ENCODE results near the gene RFC4.

RFC4 gene

GRCh38 chr3:186786922-186787321 is 19.4 kb downstream of the RFC4 start:
- Histone ChIP-seq H3K36me3 (replicated peaks in 1 of 2; ENCODE audit: control insufficient read depth in 2 of 2, insufficient read depth in 2 of 2, low read length in 2 of 2) (peaks cover 38 to 80% of the 10 kb centered on the region in 2 donors), H3K14ac (ENCODE audit: low read length) (no peak overlapping the region), H3K4ac (ENCODE audit: low read length) (no peak overlapping the region), H4K8ac (ENCODE audit: low read depth, low read length) (no peak overlapping the region), H3K79me1 (ENCODE audit: low read depth, low read length) (no peaks in the 10 kb centered on the region), H3K4me2 (ENCODE audit: insufficient read depth, low read length, poor library complexity, severe bottlenecking) (peak overlapping the region; percentile 26), H3K18ac (ENCODE audit: low read length) (no peak overlapping the region), H2BK120ac (ENCODE audit: low read depth, low read length) (no peak overlapping the region), H3K9me3 (replicated peaks in 1 of 2; ENCODE audit: control insufficient read depth in 2 of 2, insufficient read depth in 1 of 2, low read depth in 1 of 2, low read length in 2 of 2) (no peaks in the 10 kb centered on the region), H3K27me3 (ENCODE audit: control insufficient read depth in 3 of 3, insufficient read depth in 3 of 3, low read depth in 1 of 3, low read length in 3 of 3) (no peaks in the 10 kb centered on the region), H2BK15ac (ENCODE audit: low read length) (no peak overlapping the region), H2AK5ac (ENCODE audit: low read depth, low read length) (no peak overlapping the region), H3K23ac (ENCODE audit: low read depth, low read length, poor library complexity) (no peak overlapping the region), H2AFZ (ENCODE audit: low read length) (no peak overlapping the region), H3K9ac (ENCODE audit: low read depth, low read length, poor library complexity) (no peak overlapping the region), H2BK5ac (ENCODE audit: low read length) (no peak overlapping the region), H2BK12ac (ENCODE audit: low read length) (no peak overlapping the region), H4K91ac (ENCODE audit: low read depth, low read length, poor library complexity) (no peak overlapping the region), H3K27ac (replicated peaks; ENCODE audit: low read length) (no peak overlapping the region), H3K4me3 (ENCODE audit: low read length in 2 of 2) (no peak overlapping the region), H3K4me1 (ENCODE audit: control insufficient read depth in 2 of 2, insufficient read depth in 1 of 2, low read depth in 1 of 2, low read length in 2 of 2) (peaks cover 1 to 11% of the 10 kb centered on the region in 2 donors)
- WGBS, 2 donors (ENCODE audit: extremely low coverage in 2 of 2, insufficient read length in 2 of 2, insufficient replicate concordance in 1 of 2), result no CpG with 5 or more reads among the region's 3 CpGs
- no peak for DNase-seq (ENCODE audit: low spot score)

- Histone ChIP-seq H3K4me1 (ENCODE audit: control insufficient read depth in 2 of 2, insufficient read depth in 1 of 2, low read depth in 1 of 2, low read length in 2 of 2) (peaks cover 1 to 11% of the 10 kb centered on the region in 2 donors), H3K4me3 (ENCODE audit: low read length in 2 of 2) (peak overlapping the region; percentile 71 to 87), H3K36me3 (replicated peaks in 1 of 2; ENCODE audit: control insufficient read depth in 2 of 2, insufficient read depth in 2 of 2, low read length in 2 of 2) (peaks cover 36 to 66% of the 10 kb centered on the region in 2 donors), H3K9ac (ENCODE audit: low read depth, low read length, poor library complexity) (no peak overlapping the region), H3K79me1 (ENCODE audit: low read depth, low read length) (no peaks in the 10 kb centered on the region), H2BK12ac (ENCODE audit: low read length) (no peak overlapping the region), H2BK120ac (ENCODE audit: low read depth, low read length) (no peak overlapping the region), H4K91ac (ENCODE audit: low read depth, low read length, poor library complexity) (no peak overlapping the region), H4K8ac (ENCODE audit: low read depth, low read length) (no peak overlapping the region), H2AK5ac (ENCODE audit: low read depth, low read length) (no peak overlapping the region), H2BK15ac (ENCODE audit: low read length) (no peak overlapping the region), H3K23ac (ENCODE audit: low read depth, low read length, poor library complexity) (no peak overlapping the region), H3K27me3 (ENCODE audit: control insufficient read depth in 3 of 3, insufficient read depth in 3 of 3, low read depth in 1 of 3, low read length in 3 of 3) (no peaks in the 10 kb centered on the region), H3K4me2 (ENCODE audit: insufficient read depth, low read length, poor library complexity, severe bottlenecking) (peak overlapping the region; percentile 56), H2AFZ (ENCODE audit: low read length) (no peak overlapping the region), H3K27ac (replicated peaks; ENCODE audit: low read length) (no peak overlapping the region), H3K18ac (ENCODE audit: low read length) (no peak overlapping the region), H3K4ac (ENCODE audit: low read length) (no peak overlapping the region), H3K14ac (ENCODE audit: low read length) (no peak overlapping the region), H2BK5ac (ENCODE audit: low read length) (no peak overlapping the region), H3K9me3 (replicated peaks in 1 of 2; ENCODE audit: control insufficient read depth in 2 of 2, insufficient read depth in 1 of 2, low read depth in 1 of 2, low read length in 2 of 2) (no peaks in the 10 kb centered on the region)
- WGBS, 2 donors (ENCODE audit: extremely low coverage in 2 of 2, insufficient read length in 2 of 2, insufficient replicate concordance in 1 of 2), result no CpG with 5 or more reads among the region's 7 CpGs
- no peak for DNase-seq (ENCODE audit: low spot score)
Measured at GRCh38 chr3:186785495-186786018, 20.7 kb downstream of the RFC4 start.

DNA sequence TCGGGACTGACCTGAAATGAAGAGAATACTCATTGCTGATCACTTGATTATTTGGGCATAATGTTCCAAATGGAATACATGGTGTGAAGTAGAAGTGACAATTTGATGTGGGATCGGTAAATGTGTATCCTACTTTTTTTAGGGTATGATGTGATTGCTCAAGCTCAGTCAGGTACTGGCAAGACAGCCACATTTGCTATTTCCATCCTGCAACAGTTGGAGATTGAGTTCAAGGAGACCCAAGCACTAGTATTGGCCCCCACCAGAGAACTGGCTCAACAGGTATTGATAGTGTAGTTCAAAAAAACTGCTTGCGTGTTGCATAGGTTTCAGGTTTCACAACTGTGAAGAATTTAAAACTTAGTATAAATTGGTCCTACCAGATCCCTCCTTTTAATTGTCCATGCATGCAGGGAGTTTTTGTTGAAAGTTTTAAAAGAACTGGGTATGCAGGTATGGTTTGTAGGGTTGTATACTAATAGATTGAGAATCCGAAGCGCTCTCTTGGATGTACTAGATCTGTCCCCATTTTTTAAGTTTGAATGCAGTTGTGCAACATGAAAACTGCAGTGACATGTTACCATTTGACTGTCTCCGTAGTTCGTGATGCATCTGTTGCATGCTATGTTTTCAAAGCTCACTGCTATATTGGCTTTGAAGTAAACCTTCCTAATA is 21.3 kb downstream of the RFC4 start:
- H3K18ac ChIP-seq (ENCODE audit: low read length), result no peak overlapping the region
- H2AK5ac ChIP-seq (ENCODE audit: low read depth, low read length), result no peak overlapping the region
- no peaks in the 10 kb centered on the region for H3K27me3 ChIP-seq (ENCODE audit: control insufficient read depth in 3 of 3, insufficient read depth in 3 of 3, low read depth in 1 of 3, low read length in 3 of 3)
- H3K4me1 ChIP-seq (ENCODE audit: control insufficient read depth in 2 of 2, insufficient read depth in 1 of 2, low read depth in 1 of 2, low read length in 2 of 2), result peaks cover 1 to 11% of the 10 kb centered on the region in 2 donors
- no peaks in the 10 kb centered on the region for H3K9me3 ChIP-seq (replicated peaks in 1 of 2; ENCODE audit: control insufficient read depth in 2 of 2, insufficient read depth in 1 of 2, low read depth in 1 of 2, low read length in 2 of 2)
- no peak overlapping the region for H3K9ac ChIP-seq (ENCODE audit: low read depth, low read length, poor library complexity)
- H3K4me3 ChIP-seq (ENCODE audit: low read length in 2 of 2), result peak overlapping the region; percentile 87 to 92
- no peak overlapping the region for H3K14ac ChIP-seq (ENCODE audit: low read length)
- DNase-seq (ENCODE audit: low spot score), result no peak
- H2AFZ ChIP-seq (ENCODE audit: low read length), result no peak overlapping the region
- H3K4ac ChIP-seq (ENCODE audit: low read length), result no peak overlapping the region
- peak overlapping the region; percentile 56 for H3K4me2 ChIP-seq (ENCODE audit: insufficient read depth, low read length, poor library complexity, severe bottlenecking)
- H3K36me3 ChIP-seq (replicated peaks in 1 of 2; ENCODE audit: control insufficient read depth in 2 of 2, insufficient read depth in 2 of 2, low read length in 2 of 2), result peaks cover 34 to 60% of the 10 kb centered on the region in 2 donors
- no peak overlapping the region for H3K27ac ChIP-seq (replicated peaks; ENCODE audit: low read length)
- H2BK120ac ChIP-seq (ENCODE audit: low read depth, low read length), result no peak overlapping the region
- no peak overlapping the region for H3K23ac ChIP-seq (ENCODE audit: low read depth, low read length, poor library complexity)
- no peak overlapping the region for H4K91ac ChIP-seq (ENCODE audit: low read depth, low read length, poor library complexity)
- no peak overlapping the region for H2BK15ac ChIP-seq (ENCODE audit: low read length)
- H2BK12ac ChIP-seq (ENCODE audit: low read length), result no peak overlapping the region
- H3K79me1 ChIP-seq (ENCODE audit: low read depth, low read length), result no peaks in the 10 kb centered on the region
- no CpG with 5 or more reads among the region's 7 CpGs for WGBS, 2 donors (ENCODE audit: extremely low coverage in 2 of 2, insufficient read length in 2 of 2, insufficient replicate concordance in 1 of 2)
- H4K8ac ChIP-seq (ENCODE audit: low read depth, low read length), result no peak overlapping the region
- H2BK5ac ChIP-seq (ENCODE audit: low read length), result no peak overlapping the region

GRCh38 chr3:186783731-186784515 is 22.4 kb downstream of the RFC4 start:
- no peaks in the 10 kb centered on the region for H3K27me3 ChIP-seq (ENCODE audit: control insufficient read depth in 3 of 3, insufficient read depth in 3 of 3, low read depth in 1 of 3, low read length in 3 of 3)
- H3K9ac ChIP-seq (ENCODE audit: low read depth, low read length, poor library complexity), result peak overlapping the region; percentile 96
- H2AFZ ChIP-seq (ENCODE audit: low read length), result peak overlapping the region; percentile 91
- no peaks in the 10 kb centered on the region for H3K9me3 ChIP-seq (replicated peaks in 1 of 2; ENCODE audit: control insufficient read depth in 2 of 2, insufficient read depth in 1 of 2, low read depth in 1 of 2, low read length in 2 of 2)
- no CpG with 5 or more reads among the region's 56 CpGs for WGBS, 2 donors (ENCODE audit: extremely low coverage in 2 of 2, insufficient read length in 2 of 2, insufficient replicate concordance in 1 of 2)
- peak overlapping the region; percentile 40 for H3K14ac ChIP-seq (ENCODE audit: low read length)
- no peak overlapping the region for H2BK12ac ChIP-seq (ENCODE audit: low read length)
- peak overlapping the region; percentile 88 for H2AK5ac ChIP-seq (ENCODE audit: low read depth, low read length)
- H3K27ac ChIP-seq (replicated peaks; ENCODE audit: low read length), result peak overlapping the region; percentile 86
- peak overlapping the region; percentile 62 for H3K23ac ChIP-seq (ENCODE audit: low read depth, low read length, poor library complexity)
- no peak overlapping the region for H2BK120ac ChIP-seq (ENCODE audit: low read depth, low read length)
- H3K4me2 ChIP-seq (ENCODE audit: insufficient read depth, low read length, poor library complexity, severe bottlenecking), result peak overlapping the region; percentile 56
- H3K18ac ChIP-seq (ENCODE audit: low read length), result peak overlapping the region; percentile 87
- H4K8ac ChIP-seq (ENCODE audit: low read depth, low read length), result no peak overlapping the region
- H4K91ac ChIP-seq (ENCODE audit: low read depth, low read length, poor library complexity), result no peak overlapping the region
- DNase-seq (ENCODE audit: low spot score), result peak; percentile 70
- peak overlapping the region; percentile 46 for H2BK5ac ChIP-seq (ENCODE audit: low read length)
- H3K4ac ChIP-seq (ENCODE audit: low read length), result peak overlapping the region; percentile 10
- H3K4me3 ChIP-seq (ENCODE audit: low read length in 2 of 2), result peak overlapping the region; percentile 87 to 92
- H3K4me1 ChIP-seq (ENCODE audit: control insufficient read depth in 2 of 2, insufficient read depth in 1 of 2, low read depth in 1 of 2, low read length in 2 of 2), result peaks cover 1 to 11% of the 10 kb centered on the region in 2 donors
- H2BK15ac ChIP-seq (ENCODE audit: low read length), result no peak overlapping the region
- peaks cover 31 to 50% of the 10 kb centered on the region in 2 donors for H3K36me3 ChIP-seq (replicated peaks in 1 of 2; ENCODE audit: control insufficient read depth in 2 of 2, insufficient read depth in 2 of 2, low read length in 2 of 2)
- H3K79me1 ChIP-seq (ENCODE audit: low read depth, low read length), result no peaks in the 10 kb centered on the region
